Astrocyte of the cerebellum (primary cell): ENCODE measurements around the gene ZNF423.
A peak's percentile ranks its signal among the peaks of the same experiment; 100 is the strongest.

Source experiments
- DNase-seq: peaks from one replicate; pipeline ENCODE4 v3.0.0-alpha.2; 2011; ENCODE audit warnings: low read depth
- H3K4me3 ChIP-seq: 2 replicates; pipeline ENCODE4 v1.5.1; 2011; ENCODE audit warnings: mild to moderate bottlenecking, low read depth, low read length, moderate library complexity
- CTCF ChIP-seq: IDR thresholded peaks from 2 replicates; pipeline ENCODE4 v1.5.1; 2012; ENCODE audit warnings: low read length, low read depth, moderate library complexity, mild to moderate bottlenecking; ENCODE audit errors: missing control alignments
- in situ Hi-C: cut with HindIII; loops from 2 replicates; pipeline ENCODE4 v1.10.0; 2017; ENCODE audit warnings: low sequenced_read_pairs

The ZNF423 gene

GRCh38 chr16:49485663-49486062, 370.2 kb downstream of the ZNF423 start:
- TF ChIP-seq CTCF, result no peak
- no peak overlapping the region for H3K4me3 ChIP-seq
- in situ Hi-C loops, result no loop called here
- DNase-seq, result no peak

- in situ Hi-C loops, result no loop called here
- no peak for DNase-seq
- no peak for TF ChIP-seq CTCF
- H3K4me3 ChIP-seq, result no peak overlapping the region
Measured at GRCh38 chr16:49484936-49485335, 371.0 kb downstream of the ZNF423 start.

- TF ChIP-seq CTCF, result no peak
- DNase-seq, result no peak
- peak overlapping the region; percentile 11 for H3K4me3 ChIP-seq
- in situ Hi-C loops, result no loop called here
Measured at GRCh38 chr16:49484451-49484849, 371.5 kb downstream of the ZNF423 start.

GRCh38 chr16:49483651-49484450, 372.1 kb downstream of the ZNF423 start:
- TF ChIP-seq CTCF, result no peak

GRCh38 chr16:49483251-49483650, 372.7 kb downstream of the ZNF423 start:
- DNase-seq, result no peak
- TF ChIP-seq CTCF, result no peak
- H3K4me3 ChIP-seq, result no peak overlapping the region
- in situ Hi-C loops, result no loop called here

More at GRCh38 chr16:49483651-49484450, 372.1 kb downstream of the ZNF423 start:
- H3K4me3 ChIP-seq, result no peak overlapping the region
- no peak for DNase-seq
- in situ Hi-C loops, result no loop called here

- no peak overlapping the region for H3K4me3 ChIP-seq
- DNase-seq, result no peak
- no peak for TF ChIP-seq CTCF
- in situ Hi-C loops, result no loop called here
Measured at GRCh38 chr16:49482690-49483089, 373.2 kb downstream of the ZNF423 start.
